Activated CD8-positive, alpha-beta T cell treated with anti-CD3 and anti-CD28 coated beads for 36 hours (primary cell): ENCODE results near the gene GLB1L2. TPM values are rescaled to one million over a fixed set of nuclear protein-coding genes. Genes with fewer than 3 reads are reported as not detected.

Experiments used
- ATAC-seq: fragments of 200-7000 bp; cut with Tn5 transposase; one replicate; pipeline ENCODE4 v1.10.0; 2021; ENCODE audit warnings: mild to moderate bottlenecking, moderate library complexity
- CTCF ChIA-PET: fragments of 350-600 bp; sonication (Branson Sonifier 250); formaldehyde crosslinking; loops from one replicate; lab custom pipeline; 2021; ENCODE audit warnings: antibody characterized with exemption; lab: Charles Lee
- POLR2A ChIA-PET: fragments of 350-600 bp; sonication (Branson Sonifier 250); formaldehyde crosslinking; loops from one replicate; lab custom pipeline; 2021; ENCODE audit warnings: antibody characterized with exemption; lab: Charles Lee
- DNase-seq: peaks from one replicate; pipeline ENCODE4 v3.0.0-alpha.2; 2020
- H3K27ac Mint-ChIP-seq: one replicate; pipeline ENCODE4 v1.8.0; 2021; ENCODE audit warnings: mild to moderate bottlenecking, mixed read lengths
- H3K27me3 Mint-ChIP-seq: one replicate; pipeline ENCODE4 v1.8.0; 2021; ENCODE audit warnings: mixed read lengths
- H3K36me3 Mint-ChIP-seq: one replicate; pipeline ENCODE4 v1.8.0; 2021; ENCODE audit warnings: low read depth, mixed read lengths
- H3K4me1 Mint-ChIP-seq: one replicate; pipeline ENCODE4 v1.8.0; 2021; ENCODE audit warnings: low read depth, mixed read lengths
- H3K4me3 Mint-ChIP-seq: one replicate; pipeline ENCODE4 v1.8.0; 2021; ENCODE audit warnings: mild to moderate bottlenecking, moderate library complexity, mixed read lengths
- H3K9me3 Mint-ChIP-seq: one replicate; pipeline ENCODE4 v1.8.0; 2021; ENCODE audit warnings: mixed read lengths
- CTCF ChIP-seq: fragments of 200-600 bp; IDR thresholded peaks from one replicate; pipeline ENCODE4 v1.8.0; 2022; ENCODE audit warnings: antibody characterized with exemption, mild to moderate bottlenecking
- intact Hi-C: fragments of 100-400 bp; cut with micrococcal nuclease; formaldehyde crosslinking; loops from one replicate; pipeline ENCODE4 v1.10.0; 2022
- total RNA-seq, 2 experiments: library from RNA; stranded (reverse); gene quantifications; one replicate each; pipeline ENCODE4 v1.2.3, GENCODE V29; 2021

The GLB1L2 gene
- total RNA-seq, 2 experiments from 2014 or later = 4.7 to 6.0 TPM

- no peak overlapping the region for H3K4me3 Mint-ChIP-seq
- peaks cover 9% of the 10 kb centered on the region for H3K27me3 Mint-ChIP-seq
- no peak for TF ChIP-seq CTCF
- intact Hi-C loops = no loop called here
- no peaks in the 10 kb centered on the region for H3K9me3 Mint-ChIP-seq
- DNase-seq (no peak), ATAC-seq (no peak)
- POLR2A ChIA-PET = interaction anchor here (0.8 kb wide), 1 partner anchor 15 kb away, joined by 3 read pairs; no protein-coding TSS in a partner anchor
- no peaks in the 10 kb centered on the region for H3K4me1 Mint-ChIP-seq
- no peaks in the 10 kb centered on the region for H3K36me3 Mint-ChIP-seq
- CTCF ChIA-PET = interaction anchor here (0.9 kb wide), 1 partner anchor 14 kb away, joined by 3 read pairs; no protein-coding TSS in a partner anchor
- no peak overlapping the region for H3K27ac Mint-ChIP-seq
Observed at GRCh38 chr11:134398644-134399292, 67.0 kb downstream of the GLB1L2 start.

- no peaks in the 10 kb centered on the region for H3K36me3 Mint-ChIP-seq
- ChIA-PET POLR2A (no interaction called here), CTCF (interaction anchor here (0.9 kb wide), 1 partner anchor 14 kb away, joined by 3 read pairs; no protein-coding TSS in a partner anchor)
- no peak for TF ChIP-seq CTCF
- H3K27me3 Mint-ChIP-seq = peaks cover 9% of the 10 kb centered on the region
- DNase-seq (no peak), ATAC-seq (no peak)
- no peak overlapping the region for H3K4me3 Mint-ChIP-seq
- H3K27ac Mint-ChIP-seq = no peak overlapping the region
- H3K4me1 Mint-ChIP-seq = no peaks in the 10 kb centered on the region
- H3K9me3 Mint-ChIP-seq = no peaks in the 10 kb centered on the region
- intact Hi-C loops = no loop called here
Observed at GRCh38 chr11:134399293-134399654, 67.5 kb downstream of the GLB1L2 start.

GRCh38 chr11:134399996-134400395 lies 68.2 kb downstream of the GLB1L2 start:
- ChIA-PET POLR2A (interaction anchor here (0.6 kb wide), 1 partner anchor 373 kb away, joined by 3 read pairs; no protein-coding TSS in a partner anchor), CTCF (no interaction called here)
- H3K4me3 Mint-ChIP-seq = no peak overlapping the region
- intact Hi-C loops = no loop called here
- H3K4me1 Mint-ChIP-seq = no peaks in the 10 kb centered on the region
- ATAC-seq (no peak), DNase-seq (no peak)
- H3K27ac Mint-ChIP-seq = no peak overlapping the region
- peaks cover 12% of the 10 kb centered on the region for H3K27me3 Mint-ChIP-seq
- TF ChIP-seq CTCF = no peak
- H3K36me3 Mint-ChIP-seq = no peaks in the 10 kb centered on the region
- no peaks in the 10 kb centered on the region for H3K9me3 Mint-ChIP-seq

GRCh38 chr11:134401825-134402809 lies 70.3 kb downstream of the GLB1L2 start:
- H3K4me3 Mint-ChIP-seq = no peak overlapping the region
- H3K36me3 Mint-ChIP-seq = no peaks in the 10 kb centered on the region
- ChIA-PET POLR2A (no interaction called here), CTCF (no interaction called here)
- DNase-seq (no peak), ATAC-seq (peak; percentile 27)
- no peak for TF ChIP-seq CTCF
- intact Hi-C loops = no loop called here
- H3K4me1 Mint-ChIP-seq = peaks cover 2% of the 10 kb centered on the region
- H3K27me3 Mint-ChIP-seq = peaks cover 16% of the 10 kb centered on the region
- no peaks in the 10 kb centered on the region for H3K9me3 Mint-ChIP-seq
- H3K27ac Mint-ChIP-seq = no peak overlapping the region
